T-helper 2 cell treated with Interferon-gamma antibody and Interleukin-4, amounts not matched to agents 100 ng/mL and 5 ng/mL, for 36 hours (primary cell): Measurements from ENCODE around the gene PLGRKT. TPM values are rescaled to one million over a fixed set of nuclear protein-coding genes. Genes with fewer than 3 reads are reported as not detected.
"Not testable (repeated sequence)": the region's sequence is repeated elsewhere in the genome, so short reads cannot be mapped to it uniquely, and the experiment has no call there.

Experiments used
- intact Hi-C: fragments of 100-400 bp; cut with micrococcal nuclease; formaldehyde crosslinking; loops from one replicate; pipeline ENCODE4 v1.15.1; 2023
- total RNA-seq: library from RNA; stranded (reverse); gene quantifications from 2 replicates; pipeline ENCODE4 v1.2.3, GENCODE V29; 2022

PLGRKT gene
- total RNA-seq, 1 donor from 2014 or later, result 27.9 TPM

DNA sequence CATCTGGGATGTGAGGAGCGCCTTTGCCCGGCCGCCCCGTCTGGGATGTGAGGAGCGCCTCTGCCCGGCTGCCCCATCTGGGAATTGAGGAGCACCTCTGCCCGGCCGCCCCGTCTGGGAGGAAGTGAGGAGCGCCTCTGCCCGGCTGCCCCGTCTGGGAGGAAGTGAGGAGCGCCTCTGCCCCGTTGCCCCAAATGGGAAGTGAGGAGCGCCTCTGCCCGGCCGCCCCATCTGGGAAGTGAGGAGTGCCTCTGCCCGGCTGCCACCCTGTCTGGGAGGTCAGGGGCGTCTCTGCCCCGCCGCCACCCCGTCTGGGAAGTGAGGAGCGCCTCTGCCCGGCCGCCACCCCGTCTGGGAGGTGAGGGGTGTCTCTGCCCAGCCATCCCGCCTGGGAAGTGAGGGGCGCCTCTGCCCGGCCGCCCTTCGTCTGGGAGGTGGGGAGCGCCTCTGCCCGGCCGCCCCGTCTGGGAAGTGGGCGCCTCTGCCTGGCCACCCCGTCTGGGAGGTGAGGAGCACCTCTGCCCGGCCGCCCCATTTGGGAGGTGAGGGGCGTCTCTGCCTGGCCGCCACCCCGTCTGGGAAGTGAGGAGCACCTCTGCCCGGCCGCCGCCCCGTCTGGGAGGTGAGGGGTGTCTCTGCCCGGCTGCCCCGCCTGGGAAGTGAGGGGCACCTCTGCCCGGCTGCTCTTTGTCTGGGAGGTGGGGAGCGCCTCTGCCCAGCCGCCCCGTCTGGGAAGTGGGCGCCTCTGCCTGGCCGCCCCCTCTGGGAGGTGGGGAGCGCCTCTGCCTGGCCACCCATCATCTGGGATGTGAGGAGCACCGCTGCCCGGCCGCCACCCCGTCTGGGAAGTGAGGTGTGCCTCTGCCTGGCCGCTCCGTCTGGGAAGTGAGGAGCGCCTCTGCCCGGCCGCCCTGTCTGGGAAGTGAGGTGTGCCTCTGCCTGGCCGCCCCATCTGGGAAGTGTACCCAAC lies 3.6 kb downstream of the PLGRKT start:
- intact Hi-C loops, result not testable (repeated sequence)

- intact Hi-C loops, result not testable (repeated sequence)
Measured at GRCh38 chr9:5433328-5433727, 4.4 kb downstream of the PLGRKT start.

- intact Hi-C loops, result not testable (repeated sequence)
Measured at GRCh38 chr9:5432890-5433289, 4.8 kb downstream of the PLGRKT start.

GRCh38 chr9:5430912-5431311 lies 6.8 kb downstream of the PLGRKT start:
- intact Hi-C loops, result no loop called here

- intact Hi-C loops, result loop anchor here (10.0 kb wide), 2 partner anchors 95 to 165 kb away; partner anchors contain the start of gene RLN1
Measured at GRCh38 chr9:5429873-5430564, 7.7 kb downstream of the PLGRKT start.

GRCh38 chr9:5428794-5429528 lies 8.8 kb downstream of the PLGRKT start:
- intact Hi-C loops, result loop anchor here (10.0 kb wide), 2 partner anchors 94 to 164 kb away; partner anchors contain the start of gene RLN1

DNA sequence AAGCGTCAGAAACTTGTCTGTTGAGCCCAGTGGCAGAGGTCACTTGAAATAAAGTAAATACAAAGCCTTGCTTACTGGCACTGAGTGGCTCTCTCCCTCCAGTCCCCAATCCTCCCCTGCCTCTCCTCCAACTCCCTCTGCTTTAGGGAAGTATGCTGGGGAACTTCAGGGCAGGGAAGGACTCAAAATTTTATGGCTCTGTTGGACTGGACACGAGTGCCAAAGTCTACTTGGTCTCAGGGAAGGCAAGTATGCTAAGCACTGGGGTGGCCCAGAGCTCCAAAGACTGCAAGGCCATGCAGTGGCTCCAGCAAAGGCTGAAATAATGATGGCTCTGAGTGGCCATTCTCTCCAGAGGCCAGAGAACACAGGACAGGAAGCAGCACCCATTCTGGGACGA lies 9.6 kb downstream of the PLGRKT start:
- intact Hi-C loops, result loop anchor here (10.0 kb wide), 2 partner anchors 93 to 163 kb away; partner anchors contain the start of gene RLN1

DNA sequence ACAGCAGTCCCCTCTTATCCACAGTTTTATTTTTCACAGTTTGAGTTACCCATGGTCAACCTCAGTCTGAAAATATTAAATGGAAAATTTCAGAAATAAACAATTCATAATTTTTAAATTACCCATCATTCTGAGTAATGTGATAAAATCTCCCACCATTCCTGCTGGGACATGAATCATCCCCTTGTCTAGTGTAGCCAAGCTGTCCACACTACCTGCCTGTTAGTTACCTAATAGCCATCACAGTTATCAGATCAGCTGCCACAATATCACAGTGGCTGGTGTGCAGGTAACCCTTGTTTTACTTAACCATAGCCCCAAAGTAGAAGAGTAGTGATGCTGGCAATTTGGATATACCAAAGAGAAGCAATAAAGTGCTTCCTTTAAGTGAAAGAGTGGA lies 10.7 kb downstream of the PLGRKT start:
- intact Hi-C loops, result loop anchor here (10.0 kb wide), 2 partner anchors 92 to 162 kb away; partner anchors contain the start of gene RLN1

DNA sequence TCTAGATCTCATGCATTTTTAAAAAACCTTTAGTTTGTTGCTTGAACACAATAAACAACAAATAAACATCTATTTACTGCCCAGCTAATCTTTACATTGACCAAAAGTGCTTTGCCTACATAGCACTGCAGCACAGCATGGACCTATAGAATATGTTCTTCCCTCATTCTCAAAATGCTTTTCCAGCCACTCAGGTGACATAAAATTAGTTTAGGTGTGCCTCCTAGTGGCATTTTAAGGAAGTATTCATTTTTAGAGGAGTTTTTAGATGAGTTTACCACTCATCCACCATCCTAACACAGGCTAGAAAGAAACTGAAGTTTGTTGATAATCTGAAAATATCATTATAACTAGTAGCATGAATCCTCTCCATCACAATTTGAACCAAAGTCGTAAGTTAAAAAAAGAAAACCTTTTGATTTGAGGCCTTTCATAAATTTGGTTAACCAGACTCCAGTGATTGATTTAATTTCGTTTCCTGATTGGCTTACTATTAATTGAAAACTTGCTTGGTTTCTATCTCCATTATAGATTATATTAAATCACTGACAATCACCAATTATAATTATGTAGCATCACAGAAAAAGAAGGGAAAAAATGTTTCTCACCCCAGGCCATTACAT lies 12.6 kb downstream of the PLGRKT start:
- intact Hi-C loops, result loop anchor here (1.0 to 10.0 kb wide), 5 partner anchors 90 to 674 kb away; partner anchors contain the start of gene RLN1

GRCh38 chr9:5422276-5422675 lies 15.4 kb downstream of the PLGRKT start:
- intact Hi-C loops, result loop anchor here (10.0 kb wide), 2 partner anchors 87 to 157 kb away; partner anchors contain the start of gene RLN1

GRCh38 chr9:5421163-5421562 lies 16.6 kb downstream of the PLGRKT start:
- intact Hi-C loops, result loop anchor here (10.0 kb wide), 2 partner anchors 86 to 156 kb away; partner anchors contain the start of gene RLN1

DNA sequence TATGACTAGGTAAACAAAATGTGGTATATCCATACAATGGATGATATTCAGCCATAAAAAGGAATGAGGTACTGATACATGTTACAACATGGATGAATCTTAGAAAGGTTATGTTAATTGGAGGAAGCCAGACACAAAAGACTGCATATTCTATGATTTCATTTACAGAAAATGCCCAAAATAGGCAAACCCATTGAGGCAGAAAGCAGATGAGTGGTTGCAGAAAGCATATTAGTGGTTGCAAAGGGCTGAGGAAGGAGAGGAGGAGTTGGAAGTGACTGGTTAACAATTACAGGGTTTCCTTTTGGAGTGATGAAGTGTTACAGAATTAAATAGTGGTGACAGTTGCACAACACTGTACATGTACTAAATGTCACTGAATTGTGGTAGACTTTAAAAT lies 17.7 kb downstream of the PLGRKT start:
- intact Hi-C loops, result loop anchor here (10.0 kb wide), 2 partner anchors 85 to 155 kb away; partner anchors contain the start of gene RLN1

DNA sequence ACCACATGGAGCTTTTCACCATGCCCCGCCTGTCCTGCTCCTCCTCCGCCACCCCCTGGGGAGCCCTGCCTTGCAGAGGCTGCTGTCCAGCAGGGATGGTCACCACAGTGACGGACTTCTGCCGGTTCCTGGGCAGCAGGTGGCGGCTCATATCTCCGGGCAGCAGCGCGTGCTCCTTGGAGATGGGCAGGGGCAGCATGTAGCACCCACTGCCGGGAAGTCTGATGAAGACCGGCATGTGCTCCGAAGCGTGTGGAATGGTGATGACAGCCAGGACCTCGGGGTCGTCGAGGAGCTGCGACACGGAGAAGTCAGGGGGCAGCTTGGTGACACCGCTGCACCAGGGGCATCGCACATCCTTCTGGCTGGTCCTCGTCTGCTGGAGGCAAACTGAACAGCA lies 19.2 kb downstream of the PLGRKT start:
- intact Hi-C loops, result no loop called here

DNA sequence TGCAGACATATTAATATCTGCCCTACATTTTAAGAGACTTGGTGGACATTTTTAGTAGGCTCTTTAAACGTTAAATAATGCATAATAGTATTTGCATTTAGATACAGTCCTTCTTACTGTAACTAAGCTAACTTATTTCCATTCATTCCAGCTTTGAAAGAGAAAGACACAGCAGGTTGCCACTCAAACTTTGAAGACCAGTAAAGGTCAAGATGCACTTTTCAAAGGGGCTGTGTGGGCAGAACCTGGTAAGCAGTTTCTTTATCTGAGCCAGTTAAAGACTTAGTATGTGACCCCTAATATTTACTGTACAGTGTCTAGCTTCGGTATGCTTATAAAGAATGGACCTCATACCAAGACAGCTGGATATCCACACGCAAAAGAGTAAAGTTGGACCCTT lies 20.8 kb downstream of the PLGRKT start:
- intact Hi-C loops, result no loop called here

GRCh38 chr9:5408596-5408995 lies 29.1 kb downstream of the PLGRKT start:
- intact Hi-C loops, result no loop called here

DNA sequence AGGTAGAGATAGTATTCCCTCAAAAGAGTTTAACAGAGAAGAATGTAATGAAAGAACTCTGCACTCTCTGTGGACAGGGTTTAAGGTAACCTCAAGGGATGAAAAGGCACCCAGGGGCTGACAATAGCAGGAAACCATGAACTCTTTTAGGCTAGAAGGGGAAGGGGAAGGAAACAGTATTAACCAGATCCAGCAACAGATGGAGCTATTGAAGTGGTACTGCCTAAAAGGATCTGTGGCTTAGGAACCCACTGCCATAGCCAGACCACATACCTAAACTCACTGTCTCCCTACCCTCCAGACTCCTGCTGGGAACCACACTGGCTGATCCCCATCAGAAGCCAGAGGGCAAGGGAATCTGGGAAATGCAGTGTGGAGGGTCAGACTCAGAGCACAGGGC lies 35.5 kb downstream of the PLGRKT start:
- intact Hi-C loops, result no loop called here

- intact Hi-C loops, result not testable (repeated sequence)
Measured at GRCh38 chr9:5397547-5397946, 40.2 kb downstream of the PLGRKT start.

DNA sequence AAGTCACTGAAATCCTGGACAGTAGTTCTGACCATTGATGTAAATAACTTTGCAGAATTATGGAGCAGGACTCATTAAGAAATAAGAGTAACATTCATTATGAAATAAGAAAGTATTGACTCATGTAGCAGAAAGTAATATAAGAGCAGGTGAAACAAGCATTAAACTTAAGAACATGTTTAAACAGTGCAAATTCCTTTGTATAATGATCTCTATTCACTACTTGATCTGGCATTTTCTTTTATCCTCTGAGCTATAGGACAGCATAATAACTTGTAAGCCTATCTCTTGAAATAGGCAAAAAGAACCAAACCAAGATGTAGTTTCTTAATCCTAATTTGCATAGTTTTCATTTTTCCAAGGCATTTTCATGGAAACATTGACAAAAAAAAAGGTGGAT lies 42.3 kb downstream of the PLGRKT start:
- intact Hi-C loops, result no loop called here

DNA sequence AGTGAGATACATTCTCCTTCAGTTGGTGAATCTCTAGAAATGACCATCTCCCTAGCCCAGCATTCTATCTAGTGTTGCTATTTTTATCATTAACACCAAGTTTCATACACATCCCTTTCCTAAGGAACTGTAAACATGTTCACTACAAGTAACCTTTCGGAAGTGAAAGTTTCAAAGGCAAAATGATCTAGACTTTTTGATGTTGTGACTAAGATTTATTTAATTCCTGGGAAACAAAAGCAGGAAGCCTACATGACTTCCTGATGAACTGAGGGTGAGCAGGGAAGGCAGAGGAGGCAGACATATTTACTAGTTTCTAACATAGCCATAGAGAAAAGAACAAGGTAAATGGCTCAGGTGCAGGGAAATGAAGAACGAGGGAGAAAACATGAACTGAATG lies 43.7 kb downstream of the PLGRKT start:
- intact Hi-C loops, result not testable (repeated sequence)

DNA sequence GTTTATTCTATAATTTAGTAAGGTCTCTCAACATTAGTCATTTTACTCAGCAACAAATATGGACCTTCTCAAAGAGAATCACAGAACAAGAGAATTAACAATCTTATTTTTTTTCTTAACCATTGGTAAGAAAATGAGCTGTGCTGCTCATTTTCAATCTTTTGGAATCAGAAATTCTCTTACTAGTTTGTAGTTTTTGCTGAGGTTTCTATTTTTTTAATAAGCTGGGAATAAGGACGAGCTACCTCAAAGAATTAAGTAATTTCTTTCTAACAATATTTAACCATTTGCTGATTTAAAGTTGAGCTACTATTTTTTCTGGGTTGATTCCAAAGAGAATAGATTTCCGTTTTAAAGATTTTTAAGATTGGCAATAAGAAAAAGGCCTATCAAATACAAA lies 44.2 kb downstream of the PLGRKT start:
- intact Hi-C loops, result no loop called here

DNA sequence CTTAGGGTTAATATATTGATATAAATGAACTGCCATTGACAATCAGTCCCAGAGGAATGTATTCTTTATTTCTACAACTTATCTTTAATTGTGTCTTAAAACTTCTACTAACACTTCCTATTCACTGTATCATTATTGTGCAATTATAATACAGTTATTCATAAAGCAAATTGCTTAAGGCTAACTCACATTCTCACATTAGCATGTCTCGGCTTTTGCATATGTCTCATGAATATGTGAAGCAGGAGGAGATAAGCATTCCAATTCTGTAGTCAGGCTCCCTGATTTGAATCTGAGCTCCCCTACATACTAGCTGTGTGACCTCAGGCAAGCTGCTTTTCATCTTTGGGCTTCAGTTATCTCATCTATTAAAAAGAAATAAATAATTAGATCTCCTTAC lies 45.4 kb downstream of the PLGRKT start:
- intact Hi-C loops, result no loop called here
